ENCODE data around the gene FLRT1. TPM values are rescaled to one million over a fixed set of nuclear protein-coding genes. Genes with fewer than 3 reads are reported as not detected.
A peak's percentile ranks its signal among the peaks of the same experiment; 100 is the strongest.

Gene FLRT1
- total and polyA plus RNA-seq, 2 of the 13 experiments (the other 11 are each of a cell fraction or from before 2014, with no cell fraction given) = 0.02 to 0.08 TPM

DNA sequence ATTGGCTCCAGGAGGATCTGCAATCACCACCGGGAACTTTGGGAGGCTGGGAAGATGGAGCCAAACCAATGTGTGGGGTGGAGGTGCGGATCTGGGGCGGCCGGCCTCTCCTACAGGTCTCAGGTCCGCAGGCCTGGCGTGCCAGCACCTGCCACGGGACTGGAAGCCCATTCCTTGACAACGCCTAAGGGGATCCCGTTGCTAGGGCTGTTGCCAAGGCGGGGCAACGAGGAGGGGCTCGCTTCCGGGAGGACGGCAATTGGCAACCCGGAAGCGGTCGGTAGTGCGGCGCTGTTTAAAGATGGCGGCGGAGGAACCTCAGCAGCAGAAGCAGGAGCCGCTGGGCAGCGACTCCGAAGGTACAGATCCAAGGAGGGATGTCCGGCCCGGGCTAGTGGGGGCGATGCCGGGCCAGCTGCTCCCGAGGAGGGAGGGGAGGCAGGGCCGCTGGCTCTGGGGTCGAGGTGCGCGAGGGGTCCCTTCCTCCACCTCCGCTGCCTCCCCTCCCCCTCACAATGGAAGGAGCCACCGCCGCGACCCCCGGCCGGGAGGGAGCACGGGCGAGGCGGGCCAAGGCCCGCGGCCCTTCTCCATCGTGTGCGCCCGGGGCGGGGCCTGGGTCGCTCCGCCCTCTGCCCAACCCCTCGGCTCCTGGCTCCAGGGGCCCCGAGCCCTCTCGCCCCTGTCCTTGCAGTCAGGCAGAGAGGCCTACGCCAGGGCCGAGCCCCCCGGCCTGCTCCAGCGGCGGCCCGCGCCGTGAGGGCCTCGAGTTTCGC, 49.4 kb upstream of the FLRT1 start, which contains the start of gene OTUB1 (continued):
- no peak for TF ChIP-seq SMYD3 (CRISPR knock-in tag; IDR thresholded peaks at IDR 0.05)
- 0 out of 2 replicates have a peak, but pooled peaks have one; percentile 80 for TF ChIP-seq ZMAT3 (CRISPR knock-in tag; conservative IDR thresholded peaks at IDR 0.05)
- TF ChIP-seq HNF4G (IDR thresholded peaks at IDR 0.05; ENCODE audit: borderline replicate concordance, low read depth, low read length) = no peak
- TF ChIP-seq HNF4G (CRISPR knock-in tag; IDR thresholded peaks at IDR 0.05; ENCODE audit: borderline replicate concordance, low read depth) = no peak
- peak; percentile 70; the same call in 1 of the 2 replicates for TF ChIP-seq ZNF234 (CRISPR knock-in tag; conservative IDR thresholded peaks at IDR 0.05)
- 0 out of 2 replicates have a peak, but pooled peaks have one; percentile 30 for TF ChIP-seq ZNF280D (CRISPR knock-in tag; IDR thresholded peaks at IDR 0.05)
- no peak for TF ChIP-seq STAT6 (CRISPR knock-in tag; IDR thresholded peaks at IDR 0.05; ENCODE audit: borderline replicate concordance)
- 0 out of 2 replicates have a peak, but pooled peaks have one; percentile 7 for TF ChIP-seq PHF21A (CRISPR knock-in tag; IDR thresholded peaks at IDR 0.05)
- TF ChIP-seq ZNF124 (CRISPR knock-in tag; IDR thresholded peaks at IDR 0.05) = 0 out of 2 replicates have a peak, but pooled peaks have one; percentile 24
- peak; percentile 86; the same call in 1 of the 2 replicates for TF ChIP-seq SNAPC5 (CRISPR knock-in tag; IDR thresholded peaks at IDR 0.05; ENCODE audit: borderline replicate concordance)
- no peak for TF ChIP-seq ZNF660 (CRISPR knock-in tag; IDR thresholded peaks at IDR 0.05; ENCODE audit: borderline replicate concordance, low read depth)
- TF ChIP-seq ZBTB3 (CRISPR knock-in tag; IDR thresholded peaks at IDR 0.05; ENCODE audit: borderline replicate concordance, low read depth) = peak; percentile 74; the same call in 1 of the 2 replicates
- TF ChIP-seq, protein P1, sequence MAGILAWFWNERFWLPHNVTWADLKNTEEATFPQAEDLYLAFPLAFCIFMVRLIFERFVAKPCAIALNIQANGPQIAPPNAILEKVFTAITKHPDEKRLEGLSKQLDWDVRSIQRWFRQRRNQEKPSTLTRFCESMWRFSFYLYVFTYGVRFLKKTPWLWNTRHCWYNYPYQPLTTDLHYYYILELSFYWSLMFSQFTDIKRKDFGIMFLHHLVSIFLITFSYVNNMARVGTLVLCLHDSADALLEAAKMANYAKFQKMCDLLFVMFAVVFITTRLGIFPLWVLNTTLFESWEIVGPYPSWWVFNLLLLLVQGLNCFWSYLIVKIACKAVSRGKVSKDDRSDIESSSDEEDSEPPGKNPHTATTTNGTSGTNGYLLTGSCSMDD (CRISPR knock-in tag; IDR thresholded peaks at IDR 0.05) = no peak
- TF ChIP-seq, protein P2, sequence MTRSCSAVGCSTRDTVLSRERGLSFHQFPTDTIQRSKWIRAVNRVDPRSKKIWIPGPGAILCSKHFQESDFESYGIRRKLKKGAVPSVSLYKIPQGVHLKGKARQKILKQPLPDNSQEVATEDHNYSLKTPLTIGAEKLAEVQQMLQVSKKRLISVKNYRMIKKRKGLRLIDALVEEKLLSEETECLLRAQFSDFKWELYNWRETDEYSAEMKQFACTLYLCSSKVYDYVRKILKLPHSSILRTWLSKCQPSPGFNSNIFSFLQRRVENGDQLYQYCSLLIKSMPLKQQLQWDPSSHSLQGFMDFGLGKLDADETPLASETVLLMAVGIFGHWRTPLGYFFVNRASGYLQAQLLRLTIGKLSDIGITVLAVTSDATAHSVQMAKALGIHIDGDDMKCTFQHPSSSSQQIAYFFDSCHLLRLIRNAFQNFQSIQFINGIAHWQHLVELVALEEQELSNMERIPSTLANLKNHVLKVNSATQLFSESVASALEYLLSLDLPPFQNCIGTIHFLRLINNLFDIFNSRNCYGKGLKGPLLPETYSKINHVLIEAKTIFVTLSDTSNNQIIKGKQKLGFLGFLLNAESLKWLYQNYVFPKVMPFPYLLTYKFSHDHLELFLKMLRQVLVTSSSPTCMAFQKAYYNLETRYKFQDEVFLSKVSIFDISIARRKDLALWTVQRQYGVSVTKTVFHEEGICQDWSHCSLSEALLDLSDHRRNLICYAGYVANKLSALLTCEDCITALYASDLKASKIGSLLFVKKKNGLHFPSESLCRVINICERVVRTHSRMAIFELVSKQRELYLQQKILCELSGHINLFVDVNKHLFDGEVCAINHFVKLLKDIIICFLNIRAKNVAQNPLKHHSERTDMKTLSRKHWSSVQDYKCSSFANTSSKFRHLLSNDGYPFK (CRISPR knock-in tag; IDR thresholded peaks at IDR 0.05; ENCODE audit: borderline replicate concordance) = peak; percentile 97
- TF ChIP-seq RXRB (CRISPR knock-in tag; IDR thresholded peaks at IDR 0.05; ENCODE audit: borderline replicate concordance) = peak; percentile 60
- TF ChIP-seq ZZZ3 (CRISPR knock-in tag; IDR thresholded peaks at IDR 0.05; ENCODE audit: borderline replicate concordance) = no peak; the same call in 1 of the 2 replicates
- peak; percentile 44 for TF ChIP-seq NCOA2 (CRISPR knock-in tag; IDR thresholded peaks at IDR 0.05)
